Sigmoid colon (tissue), 4 donors: Measurements from ENCODE around the gene MKI67.

Experiments used
- POLR2A ChIP-seq, 2 donors: fragments of 450-650 bp; IDR thresholded peaks; one replicate each; pipeline ENCODE4 v1.6.1; 2016; ENCODE audit warnings: antibody characterized with exemption in 2 of 2, mild to moderate bottlenecking in 2 of 2, moderate library complexity in 2 of 2
- POLR2AphosphoS5 ChIP-seq, 4 donors: sonication (generic); formaldehyde crosslinking; IDR thresholded peaks; one replicate each; pipeline ENCODE4 v1.6.1; 2017; ENCODE audit warnings: antibody characterized with exemption in 4 of 4
- TF ChIP-seq, protein P1 (sequence below), 4 experiments: fragments of 450-650 bp in 3 of 4; fragments of 200-600 bp in 1 of 4; IDR thresholded peaks; one replicate each; pipeline ENCODE4 v1.5.1; 2016 to 2019; ENCODE audit warnings: antibody characterized with exemption in 4 of 4, mild to moderate bottlenecking in 3 of 4, moderate library complexity in 2 of 4

DNA sequence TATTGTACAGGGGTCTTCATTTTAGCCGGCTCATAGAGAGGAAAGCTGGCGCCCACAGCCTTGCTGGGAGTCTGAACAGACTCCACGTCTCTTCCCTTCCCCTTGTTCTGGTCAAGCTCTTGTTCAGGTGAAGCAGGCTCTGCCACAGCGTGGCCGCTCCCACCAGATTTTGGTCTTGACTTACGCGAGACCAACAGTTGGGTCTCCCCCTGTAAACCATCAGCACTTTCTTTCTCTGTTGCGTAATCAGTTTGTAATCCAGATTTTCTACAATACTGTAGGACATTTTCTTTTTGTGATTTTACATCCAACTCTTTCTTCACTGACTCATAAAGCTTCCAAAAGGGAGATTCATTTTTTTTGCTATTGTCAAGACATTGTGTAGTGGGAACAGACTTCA, 10.9 kb downstream of the MKI67 start:
- TF ChIP-seq, protein P1, sequence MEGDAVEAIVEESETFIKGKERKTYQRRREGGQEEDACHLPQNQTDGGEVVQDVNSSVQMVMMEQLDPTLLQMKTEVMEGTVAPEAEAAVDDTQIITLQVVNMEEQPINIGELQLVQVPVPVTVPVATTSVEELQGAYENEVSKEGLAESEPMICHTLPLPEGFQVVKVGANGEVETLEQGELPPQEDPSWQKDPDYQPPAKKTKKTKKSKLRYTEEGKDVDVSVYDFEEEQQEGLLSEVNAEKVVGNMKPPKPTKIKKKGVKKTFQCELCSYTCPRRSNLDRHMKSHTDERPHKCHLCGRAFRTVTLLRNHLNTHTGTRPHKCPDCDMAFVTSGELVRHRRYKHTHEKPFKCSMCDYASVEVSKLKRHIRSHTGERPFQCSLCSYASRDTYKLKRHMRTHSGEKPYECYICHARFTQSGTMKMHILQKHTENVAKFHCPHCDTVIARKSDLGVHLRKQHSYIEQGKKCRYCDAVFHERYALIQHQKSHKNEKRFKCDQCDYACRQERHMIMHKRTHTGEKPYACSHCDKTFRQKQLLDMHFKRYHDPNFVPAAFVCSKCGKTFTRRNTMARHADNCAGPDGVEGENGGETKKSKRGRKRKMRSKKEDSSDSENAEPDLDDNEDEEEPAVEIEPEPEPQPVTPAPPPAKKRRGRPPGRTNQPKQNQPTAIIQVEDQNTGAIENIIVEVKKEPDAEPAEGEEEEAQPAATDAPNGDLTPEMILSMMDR (IDR thresholded peaks at IDR 0.05): no peak
- TF ChIP-seq POLR2A (IDR thresholded peaks at IDR 0.05): no peak
- TF ChIP-seq POLR2AphosphoS5 (IDR thresholded peaks at IDR 0.05): no peak
